ENCODE results near the gene IRS1.

Gene IRS1

GRCh38 chr2:226795281-226796011 is 4.2 kb downstream of the IRS1 start:
- H4K20me1 ChIP-seq (ENCODE audit: insufficient read depth, low read length) = no peaks in the 10 kb centered on the region
- no peaks in the 10 kb centered on the region for H3K79me2 ChIP-seq (ENCODE audit: low read length)
- H3K36me3 ChIP-seq (replicated peaks; ENCODE audit: low read depth, low read length) = no peaks in the 10 kb centered on the region
- no peaks in the 10 kb centered on the region for H3K9me3 ChIP-seq (ENCODE audit: insufficient read depth, low read length)
- H3K27ac ChIP-seq (ENCODE audit: low read length) = no peak overlapping the region
- H3K4me2 ChIP-seq (ENCODE audit: low read length) = no peak overlapping the region
- TF ChIP-seq CTCF (IDR thresholded peaks at IDR 0.05; ENCODE audit: low read depth, low read length) (no peak), EZH2phosphoT487 (IDR thresholded peaks at IDR 0.05; ENCODE audit: low read depth) (no peak)
- no peaks in the 10 kb centered on the region for H3K27me3 ChIP-seq (ENCODE audit: low read depth, low read length)
- H2AFZ ChIP-seq (ENCODE audit: low read depth, low read length) = no peak overlapping the region
- peaks cover 14% of the 10 kb centered on the region for H3K4me1 ChIP-seq (ENCODE audit: low read length)
- no peak overlapping the region for H3K9ac ChIP-seq (ENCODE audit: low read length)
- no peak overlapping the region for H3K4me3 ChIP-seq (ENCODE audit: low read length)

DNA sequence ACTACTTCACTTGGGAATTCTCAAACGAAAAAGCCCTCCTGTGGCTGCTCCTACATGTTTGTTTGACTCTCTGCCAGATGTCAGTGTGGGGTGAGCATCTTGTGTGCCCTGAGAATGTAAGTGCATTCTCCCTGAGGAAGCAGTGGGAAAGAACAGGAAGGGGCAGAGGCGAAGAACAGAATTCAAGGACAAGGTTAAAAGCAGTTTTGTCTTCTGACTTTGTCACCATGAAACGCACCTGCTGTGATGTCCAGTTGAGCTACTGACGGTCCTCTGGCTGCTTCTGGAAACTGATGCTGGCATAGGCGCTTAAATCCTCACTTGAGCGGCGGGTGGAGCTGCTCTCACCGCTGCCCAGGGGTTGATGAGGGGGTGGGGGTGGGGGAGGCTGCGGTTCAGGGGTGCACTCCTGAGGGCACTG is 4.9 kb downstream of the IRS1 start:
- no peaks in the 10 kb centered on the region for H4K20me1 ChIP-seq (ENCODE audit: insufficient read depth, low read length)
- TF ChIP-seq CTCF (IDR thresholded peaks at IDR 0.05; ENCODE audit: low read depth, low read length) = no peak
- TF ChIP-seq EZH2phosphoT487 (IDR thresholded peaks at IDR 0.05; ENCODE audit: low read depth) = no peak
- H3K27ac ChIP-seq (ENCODE audit: low read length) = no peak overlapping the region
- no peaks in the 10 kb centered on the region for H3K79me2 ChIP-seq (ENCODE audit: low read length)
- no peak overlapping the region for H3K4me2 ChIP-seq (ENCODE audit: low read length)
- H3K4me3 ChIP-seq (ENCODE audit: low read length) = no peak overlapping the region
- H2AFZ ChIP-seq (ENCODE audit: low read depth, low read length) = no peak overlapping the region
- H3K9ac ChIP-seq (ENCODE audit: low read length) = no peak overlapping the region
- H3K9me3 ChIP-seq (ENCODE audit: insufficient read depth, low read length) = no peaks in the 10 kb centered on the region
- peaks cover 14% of the 10 kb centered on the region for H3K4me1 ChIP-seq (ENCODE audit: low read length)
- no peaks in the 10 kb centered on the region for H3K27me3 ChIP-seq (ENCODE audit: low read depth, low read length)
- H3K36me3 ChIP-seq (replicated peaks; ENCODE audit: low read depth, low read length) = no peaks in the 10 kb centered on the region

DNA sequence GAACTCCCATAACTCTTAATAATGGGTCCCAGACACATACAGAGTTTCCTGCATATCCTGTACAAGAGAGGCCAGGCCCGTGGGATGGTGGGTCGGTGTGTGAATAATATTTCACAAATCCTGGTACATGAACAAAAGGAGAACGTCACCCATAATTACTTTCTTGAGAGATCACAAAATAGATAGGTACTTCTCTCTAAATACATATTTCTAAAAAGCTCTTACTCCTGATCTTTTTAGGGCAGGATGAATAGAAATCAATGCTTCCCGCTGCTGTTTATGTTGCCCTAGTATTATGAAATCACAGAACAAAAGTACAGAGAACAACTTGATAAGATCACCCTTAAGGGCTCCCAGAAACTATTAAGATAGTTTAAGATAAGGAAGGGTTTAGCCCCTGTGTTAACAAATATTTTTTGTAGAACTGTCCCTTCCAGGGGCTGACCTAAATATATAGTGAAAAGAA is 5.4 kb downstream of the IRS1 start:
- Histone ChIP-seq H2AFZ (ENCODE audit: low read depth, low read length) (no peak overlapping the region), H3K4me1 (ENCODE audit: low read length) (peaks cover 14% of the 10 kb centered on the region), H3K27me3 (ENCODE audit: low read depth, low read length) (no peaks in the 10 kb centered on the region), H4K20me1 (ENCODE audit: insufficient read depth, low read length) (no peaks in the 10 kb centered on the region), H3K36me3 (replicated peaks; ENCODE audit: low read depth, low read length) (no peaks in the 10 kb centered on the region), H3K9ac (ENCODE audit: low read length) (no peak overlapping the region), H3K9me3 (ENCODE audit: insufficient read depth, low read length) (no peaks in the 10 kb centered on the region), H3K4me3 (ENCODE audit: low read length) (no peak overlapping the region), H3K27ac (ENCODE audit: low read length) (no peak overlapping the region), H3K79me2 (ENCODE audit: low read length) (no peaks in the 10 kb centered on the region), H3K4me2 (ENCODE audit: low read length) (no peak overlapping the region)
- TF ChIP-seq EZH2phosphoT487 (IDR thresholded peaks at IDR 0.05; ENCODE audit: low read depth) (no peak), CTCF (IDR thresholded peaks at IDR 0.05; ENCODE audit: low read depth, low read length) (no peak)

DNA sequence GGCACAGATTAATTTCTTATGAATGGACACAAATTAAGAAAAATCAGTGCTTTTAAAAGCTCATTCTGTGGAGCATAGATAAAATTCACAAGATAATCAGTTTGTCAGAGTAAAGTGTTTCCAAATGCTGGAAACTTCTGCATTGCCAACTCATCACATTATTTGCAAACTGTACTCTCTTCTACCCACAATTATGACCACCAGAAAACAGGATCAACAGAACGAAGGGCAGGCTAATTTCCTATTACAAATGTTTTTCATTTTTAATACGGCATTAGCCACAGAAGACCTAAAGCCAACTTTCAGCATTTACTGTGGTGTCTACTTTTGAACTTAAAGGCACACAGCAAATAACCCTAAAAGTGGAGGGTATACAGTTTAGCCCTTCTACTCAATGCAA is 6.0 kb downstream of the IRS1 start:
- Histone ChIP-seq H3K36me3 (replicated peaks; ENCODE audit: low read depth, low read length) (no peaks in the 10 kb centered on the region), H3K4me2 (ENCODE audit: low read length) (no peak overlapping the region), H2AFZ (ENCODE audit: low read depth, low read length) (no peak overlapping the region), H3K79me2 (ENCODE audit: low read length) (no peaks in the 10 kb centered on the region), H4K20me1 (ENCODE audit: insufficient read depth, low read length) (no peaks in the 10 kb centered on the region), H3K4me3 (ENCODE audit: low read length) (no peak overlapping the region), H3K9ac (ENCODE audit: low read length) (no peak overlapping the region), H3K9me3 (ENCODE audit: insufficient read depth, low read length) (no peaks in the 10 kb centered on the region), H3K27ac (ENCODE audit: low read length) (no peak overlapping the region), H3K27me3 (ENCODE audit: low read depth, low read length) (no peaks in the 10 kb centered on the region), H3K4me1 (ENCODE audit: low read length) (peaks cover 14% of the 10 kb centered on the region)
- no peak for TF ChIP-seq CTCF (IDR thresholded peaks at IDR 0.05; ENCODE audit: low read depth, low read length)
- no peak for TF ChIP-seq EZH2phosphoT487 (IDR thresholded peaks at IDR 0.05; ENCODE audit: low read depth)
